Activated T-cell treated with anti-CD3 and anti-CD28 coated beads for 24 hours (primary cell): ENCODE results near the gene MTRR.
A peak's percentile ranks its signal among the peaks of the same experiment; 100 is the strongest.

Experiments
- DNase-seq: peaks from one replicate; pipeline ENCODE4 v3.0.0-alpha.2; 2020; ENCODE audit warnings: low read depth

MTRR gene

DNA sequence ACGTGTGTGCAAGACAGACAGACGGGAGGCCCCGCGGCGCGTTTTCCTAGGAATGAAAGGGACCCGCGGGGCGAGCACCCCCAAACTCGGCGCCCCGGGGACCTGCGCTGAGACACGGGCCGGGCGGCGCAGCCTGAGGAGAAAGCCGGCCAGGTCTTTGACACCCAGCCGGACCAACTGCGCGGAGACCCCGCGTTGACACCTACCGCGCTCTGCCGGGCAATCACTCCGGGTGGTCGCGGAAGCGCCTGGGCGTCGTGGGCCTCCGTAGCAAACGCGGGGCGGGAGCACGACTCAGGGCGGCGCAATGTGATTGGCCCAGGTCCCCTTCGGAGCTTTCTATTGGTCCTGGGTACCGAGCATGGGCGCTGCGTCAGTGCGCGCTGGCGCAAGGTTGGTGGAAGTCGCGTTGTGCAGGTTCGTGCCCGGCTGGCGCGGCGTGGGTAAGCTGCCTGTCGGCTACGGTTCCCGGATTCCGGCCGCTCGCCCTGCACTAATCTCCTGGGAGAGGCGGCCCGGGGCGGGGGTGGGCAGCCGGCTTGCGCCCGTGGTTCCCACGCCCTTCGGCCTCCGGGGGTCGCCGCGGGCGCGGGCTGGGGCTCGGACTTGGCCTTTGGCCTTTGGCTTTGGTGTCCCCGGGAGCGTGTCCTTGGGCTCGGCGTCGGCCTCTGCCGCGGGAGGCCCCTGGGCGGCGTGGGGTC, at the start of gene MTRR, which contains the start of gene FASTKD3:
MTRR (plus strand) TSS at position 376 of the 701 bp plus-strand sequence. CDS start 1,647 bp downstream, outside the sequence.
FASTKD3 (minus strand) TSS at position 259 of the 701 bp plus-strand sequence. CDS start 948 bp downstream, outside the sequence.
- DNase-seq, result peak; percentile 85

DNA sequence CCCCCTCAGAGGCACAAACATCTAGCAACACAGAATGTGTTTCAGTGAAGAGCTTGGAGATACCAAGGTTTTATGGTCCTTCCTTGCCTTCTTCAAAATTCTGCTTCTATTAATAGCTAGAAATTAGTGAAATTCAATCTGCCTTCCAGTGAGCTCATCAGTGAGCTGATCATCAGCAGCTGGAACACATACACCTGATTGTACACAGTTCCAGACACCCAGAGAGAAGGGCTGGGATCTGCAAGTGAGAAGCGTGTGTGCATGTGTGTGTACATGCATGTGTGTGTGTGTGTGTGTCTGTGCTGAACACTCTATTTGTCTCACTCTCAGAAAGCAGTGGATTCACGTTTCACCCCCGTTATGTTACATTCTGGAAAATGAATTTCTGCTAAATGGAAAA, 46.5 kb upstream of the MTRR start:
- no peak for DNase-seq

GRCh38 chr5:7823594-7823993, 45.4 kb upstream of the MTRR start:
- DNase-seq, result no peak

DNA sequence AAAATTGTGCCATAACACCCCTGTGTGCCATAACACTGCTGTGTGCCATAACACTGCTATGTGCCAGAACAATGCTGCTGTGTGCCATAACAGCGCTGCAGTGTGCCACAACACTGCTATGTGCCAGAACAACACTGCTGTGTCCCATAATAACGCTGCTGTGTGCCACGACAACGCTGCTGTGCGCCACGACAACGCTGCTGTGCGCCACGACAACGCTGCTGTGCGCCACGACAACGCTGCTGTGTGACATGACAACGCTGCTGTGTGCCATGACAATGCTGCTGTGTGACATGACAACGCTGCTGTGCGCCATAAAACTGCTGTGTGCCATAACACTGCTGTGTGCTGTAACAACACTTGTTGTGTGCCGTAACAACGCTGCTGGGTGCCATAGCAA, 44.0 kb upstream of the MTRR start:
- no peak for DNase-seq

DNA sequence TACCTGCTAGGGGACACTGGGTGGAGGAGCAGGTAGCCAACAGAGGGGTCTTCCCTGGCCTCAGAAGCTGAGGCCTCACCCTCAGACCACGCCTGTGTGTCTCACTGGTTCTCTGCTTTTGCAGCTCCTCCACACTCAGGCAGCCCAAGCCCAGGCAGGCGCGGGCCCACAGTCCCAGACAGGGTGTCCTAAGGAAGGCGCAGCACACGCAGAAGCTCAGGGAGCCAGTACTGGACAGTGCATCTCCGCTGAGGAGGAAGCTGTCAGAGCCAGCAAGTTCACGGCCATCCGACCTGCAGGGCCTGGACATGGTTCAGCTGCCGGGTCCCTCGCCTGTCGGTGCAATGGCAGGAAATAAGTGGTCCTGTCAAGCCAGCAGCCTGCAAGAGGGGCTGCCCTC, 43.3 kb upstream of the MTRR start:
- no peak for DNase-seq

- no peak for DNase-seq
Measured at GRCh38 chr5:7827610-7828009, 41.3 kb upstream of the MTRR start.

- DNase-seq, result no peak
Measured at GRCh38 chr5:7828269-7828668, 40.7 kb upstream of the MTRR start.

GRCh38 chr5:7834982-7835381, 34.0 kb upstream of the MTRR start:
- no peak for DNase-seq

DNA sequence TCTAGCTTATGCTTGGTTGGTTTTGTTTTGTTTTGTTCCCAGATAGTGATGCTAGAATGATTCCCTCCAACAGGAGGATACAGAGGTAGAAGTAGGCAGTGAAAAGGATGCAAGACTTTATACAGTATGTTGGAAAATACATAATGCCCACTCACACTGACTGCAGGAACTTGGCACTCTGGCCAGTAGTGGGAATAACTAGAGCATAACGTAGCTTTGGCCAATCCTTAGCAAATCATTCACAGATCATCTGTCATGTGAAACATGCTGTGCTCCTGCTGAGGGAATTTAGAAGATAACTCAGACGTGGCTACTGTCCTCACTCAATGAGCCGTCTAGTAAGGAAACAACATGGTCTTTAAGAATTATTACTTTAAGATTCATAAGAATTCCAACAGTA, 31.5 kb upstream of the MTRR start:
- no peak for DNase-seq

DNA sequence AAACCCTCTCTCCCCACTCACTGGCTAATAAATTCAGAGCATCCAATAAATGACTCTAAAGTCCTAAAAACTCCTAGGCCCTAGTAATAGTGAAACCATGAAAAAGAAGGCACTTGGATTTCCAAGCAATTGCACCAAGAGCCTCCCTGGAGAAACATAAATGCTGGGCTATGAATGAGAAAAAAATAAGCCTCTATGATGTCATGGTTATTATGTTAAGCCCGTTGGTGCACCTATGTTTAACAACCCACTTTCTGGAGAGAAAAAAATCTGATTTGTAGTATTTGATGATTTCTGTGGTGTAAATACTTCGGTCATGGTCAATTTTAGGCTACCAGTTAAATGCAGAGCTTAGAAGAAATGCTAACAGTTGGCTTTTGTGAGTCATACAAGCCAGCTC, 26.4 kb upstream of the MTRR start:
- no peak for DNase-seq

DNA sequence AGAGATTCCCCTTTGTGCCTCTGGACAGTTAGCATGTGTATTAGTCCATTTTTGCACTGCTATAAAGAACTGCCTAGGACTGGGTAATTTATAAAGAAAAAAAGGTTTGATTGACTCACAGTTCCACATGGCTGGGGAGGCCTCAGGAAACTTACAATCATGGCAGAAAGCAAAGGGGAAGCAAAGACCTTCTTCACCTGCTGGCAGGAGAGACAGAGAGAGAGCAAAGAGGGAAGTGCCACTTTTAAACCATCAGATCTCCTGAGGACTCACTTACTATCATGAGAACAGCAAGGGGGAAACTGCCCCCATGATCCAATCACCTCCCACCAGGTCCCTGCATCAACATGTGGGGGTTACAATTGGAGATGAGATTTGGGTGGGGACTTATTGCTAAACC, 24.0 kb upstream of the MTRR start:
- DNase-seq, result no peak

DNA sequence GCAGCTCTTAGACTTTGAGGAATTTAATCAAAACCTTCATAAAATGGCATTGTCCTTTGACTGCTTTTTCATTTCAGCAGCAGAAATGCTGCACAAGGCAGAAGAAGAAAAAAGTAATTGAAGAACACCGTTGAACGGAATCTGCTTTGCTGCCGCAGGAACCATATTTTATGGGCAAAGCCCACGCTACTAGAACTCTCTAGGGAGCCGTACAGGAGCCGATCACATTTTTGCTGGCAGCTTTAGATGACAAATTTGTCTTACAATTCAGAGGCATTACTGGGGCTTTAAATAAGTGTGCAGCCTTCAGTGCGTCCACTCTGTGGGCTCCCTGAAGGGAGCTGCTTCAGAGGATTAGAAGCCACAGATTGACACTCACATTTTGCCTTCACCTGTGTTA, 23.4 kb upstream of the MTRR start:
- DNase-seq, result no peak

- no peak for DNase-seq
Measured at GRCh38 chr5:7846327-7846726, 22.6 kb upstream of the MTRR start.

DNA sequence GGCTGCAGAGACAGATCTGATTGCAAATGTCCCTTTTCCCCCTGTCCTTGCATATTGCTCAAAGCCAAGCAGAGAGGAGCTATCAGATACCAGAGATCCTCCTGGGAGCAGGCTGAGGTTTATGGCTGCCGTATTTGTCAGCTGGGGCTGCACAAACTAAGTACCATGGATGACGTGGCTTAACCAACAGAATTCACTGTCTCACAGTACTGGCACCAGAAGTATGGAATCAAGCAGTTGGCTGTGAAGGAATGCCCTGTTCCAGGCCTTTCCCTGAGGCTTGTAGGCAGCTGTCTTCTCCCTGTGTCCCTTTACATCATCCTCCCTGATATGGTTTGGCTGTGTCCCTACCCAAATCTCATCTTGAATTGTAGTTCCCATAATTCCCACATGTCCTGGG, 20.7 kb upstream of the MTRR start:
- no peak for DNase-seq

DNA sequence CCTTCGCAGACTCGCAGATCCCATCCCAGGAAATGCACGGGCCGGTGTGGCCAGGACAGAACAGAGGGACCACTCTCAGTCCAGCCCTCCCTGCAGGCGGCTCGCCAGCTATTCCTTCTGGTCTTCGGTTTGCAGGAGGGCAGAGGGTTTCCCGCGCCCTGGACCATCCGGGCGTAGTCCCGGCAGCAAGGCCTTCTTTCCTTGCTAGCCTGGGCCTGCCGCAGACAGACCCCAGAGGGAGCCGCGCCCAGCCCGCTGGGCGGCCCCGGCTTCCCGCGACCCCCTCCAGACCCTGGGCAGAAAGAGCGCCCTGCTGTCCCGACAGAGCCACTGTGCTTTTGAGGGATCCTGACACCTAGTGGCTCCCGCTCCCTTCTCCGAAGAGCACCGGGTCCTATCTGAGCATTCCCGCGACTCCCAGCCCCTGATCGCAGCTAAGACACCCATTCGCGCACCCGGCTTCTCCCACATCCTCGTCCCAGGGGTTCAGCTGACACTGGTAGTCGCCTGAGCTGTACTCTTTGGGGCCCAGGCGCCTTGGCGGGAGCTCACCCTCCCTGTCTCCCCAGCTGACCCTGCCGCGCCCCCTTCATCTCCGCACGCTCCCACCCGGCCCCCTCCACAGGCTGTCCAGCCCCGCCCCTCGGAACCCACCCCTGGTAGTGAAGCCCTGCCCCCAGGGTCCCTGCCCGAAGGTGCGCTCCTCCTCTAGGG, 19.1 kb upstream of the MTRR start:
- DNase-seq, result no peak

DNA sequence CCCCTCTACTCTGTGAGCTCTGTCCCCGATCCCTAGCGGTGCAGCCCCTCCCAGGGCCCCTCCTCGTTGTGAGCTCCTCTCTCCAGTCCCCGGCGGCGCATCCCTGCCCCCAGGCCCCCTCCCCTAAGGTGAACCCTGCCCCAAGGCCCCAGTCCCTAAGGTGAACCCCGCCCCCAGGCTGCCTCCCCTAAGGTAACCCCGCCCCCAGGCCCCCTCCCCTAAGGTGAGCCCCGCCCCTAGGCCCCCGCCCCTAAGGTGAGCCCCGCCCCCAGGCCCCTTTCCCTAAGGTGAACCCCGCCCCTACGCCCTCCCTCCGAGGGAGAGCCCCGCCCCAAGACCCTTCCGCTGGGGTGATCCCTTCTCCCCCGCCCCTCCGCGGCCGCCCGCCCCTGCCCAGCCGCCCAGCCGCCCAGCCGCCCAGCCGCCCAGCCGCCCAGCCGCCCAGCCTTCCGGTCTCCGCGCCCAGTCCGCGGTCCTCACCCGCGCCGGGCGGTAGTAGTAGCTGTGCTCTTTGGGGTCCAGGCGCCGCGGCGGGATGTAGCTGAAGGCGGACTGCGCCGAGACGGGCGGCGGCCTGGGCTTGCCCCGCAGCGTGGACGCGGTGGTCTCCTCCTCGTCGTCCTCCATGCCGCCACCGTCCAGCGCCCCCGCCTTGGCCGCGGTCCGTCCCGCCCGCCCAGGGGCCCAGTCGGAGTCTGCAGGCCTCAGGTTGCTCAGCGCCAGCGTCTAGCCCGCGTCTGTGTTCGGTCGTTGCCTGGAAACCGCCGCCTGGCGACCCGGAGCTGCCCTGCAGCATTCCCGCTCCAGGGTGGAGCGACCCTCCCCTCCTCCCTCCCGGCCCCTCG, 18.3 kb upstream of the MTRR start, which contains the start of gene CFAP90:
CFAP90 (minus strand) TSS at position 739 of the 845 bp plus-strand sequence; CDS start at position 627, 112 bp downstream.
- DNase-seq, result no peak

- DNase-seq, result no peak
Measured at GRCh38 chr5:7851240-7851592, 17.7 kb upstream of the MTRR start.

DNA sequence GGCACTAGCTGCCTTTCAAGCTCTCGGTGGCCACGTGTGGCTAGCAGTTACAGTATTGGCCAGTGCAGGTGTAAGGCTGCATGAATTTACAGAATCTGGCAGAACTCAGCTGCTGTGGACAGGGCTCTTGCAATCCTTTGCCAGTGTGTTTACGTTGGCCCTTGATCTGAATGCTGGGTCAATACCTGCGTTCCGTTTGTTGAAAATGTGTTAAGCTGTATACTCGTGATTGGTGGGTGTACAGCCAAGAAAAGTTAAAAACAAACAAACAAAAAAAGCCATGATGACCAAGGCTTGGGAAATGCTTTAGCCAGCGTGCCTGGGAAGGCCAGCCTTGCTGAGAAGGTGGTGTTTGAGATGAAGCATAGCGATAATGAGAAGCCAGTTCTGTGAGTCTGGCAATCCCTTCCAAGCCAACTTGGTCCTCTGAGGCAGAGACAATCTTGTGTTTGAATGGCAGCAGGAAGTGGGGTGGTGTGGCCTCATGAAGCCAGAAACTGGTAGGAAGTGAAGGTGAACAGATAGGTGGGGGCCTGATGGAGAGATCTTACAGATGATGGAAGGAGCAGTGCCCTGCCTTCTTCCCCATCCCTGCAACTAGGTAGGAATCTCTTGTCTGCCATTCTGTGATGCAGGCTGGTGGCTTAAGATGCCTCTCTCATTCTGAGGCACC, 17.2 kb upstream of the MTRR start:
- DNase-seq, result no peak

DNA sequence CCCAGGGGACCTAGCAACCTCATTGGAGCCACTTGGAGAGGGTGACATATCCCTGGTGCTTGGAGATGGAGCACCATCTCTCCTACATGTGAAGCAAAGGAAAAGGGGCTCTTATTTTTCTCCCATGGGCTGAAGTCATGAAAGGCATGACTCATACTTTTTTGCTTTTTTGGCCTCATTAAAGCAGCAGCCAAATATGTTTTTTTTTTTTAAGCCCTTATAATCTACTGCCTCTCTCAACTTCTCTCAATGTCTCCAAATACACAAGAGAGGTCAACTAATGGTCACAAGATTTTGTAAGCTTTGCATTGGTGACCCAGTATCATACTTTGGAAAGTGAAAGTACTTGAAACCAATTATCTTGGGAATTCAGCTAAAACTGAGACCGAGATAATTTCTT, 16.4 kb upstream of the MTRR start:
- DNase-seq, result no peak

DNA sequence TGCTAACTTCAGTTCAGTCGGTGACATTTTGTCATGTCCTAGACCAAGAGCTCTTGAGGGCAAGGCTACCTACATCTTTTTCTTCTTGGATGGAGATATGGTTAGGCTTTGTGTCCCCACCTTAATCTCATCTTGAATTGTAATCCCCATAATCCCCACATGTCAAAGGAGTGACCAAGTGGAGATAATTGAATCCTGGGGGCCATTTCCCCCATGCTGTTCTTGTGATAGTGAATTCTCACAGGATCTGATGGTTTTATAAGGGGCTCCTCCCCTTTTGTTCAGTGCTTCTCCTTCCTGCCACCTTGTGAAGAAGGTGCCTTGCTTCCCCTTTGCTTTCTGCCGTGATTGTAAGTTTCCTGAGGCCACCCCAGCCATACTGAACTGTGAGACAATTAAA, 16.0 kb upstream of the MTRR start:
- DNase-seq, result no peak

GRCh38 chr5:7855611-7856010, 13.3 kb upstream of the MTRR start:
- no peak for DNase-seq

- no peak for DNase-seq
Measured at GRCh38 chr5:7856855-7857254, 12.1 kb upstream of the MTRR start.
